Caco-2 (cell line): ENCODE results near the gene ALG9. TPM values are rescaled to one million over a fixed set of nuclear protein-coding genes. Genes with fewer than 3 reads are reported as not detected.

ENCODE experiments used
- BruUV-seq: library from RNA; stranded (reverse); fragments of 400-500 nt; replicated peaks from 2 replicates; lab custom pipeline; 2021; lab: Mats Ljungman, UMichigan
- CTCF ChIA-PET: fragments of 300-600 bp; sonication (Branson Sonifier 250); formaldehyde crosslinking; loops from one replicate; lab custom pipeline; 2022; ENCODE audit warnings: antibody characterized with exemption; lab: Charles Lee
- POLR2A ChIA-PET: fragments of 300-600 bp; sonication (Branson Sonifier 250); formaldehyde crosslinking; loops from one replicate; lab custom pipeline; 2022; ENCODE audit warnings: antibody characterized with exemption; lab: Charles Lee
- DNase-seq, 2 experiments: peaks; one replicate each; pipeline versions ENCODE4 v3.0.0 to v3.0.0-alpha.2; 2020 to 2022
- H3K27me3 ChIP-seq: replicated peaks from 2 replicates; pipeline ENCODE4 v1.6.0; 2011; ENCODE audit warnings: low read length; ENCODE audit not compliant: control insufficient read depth, insufficient read depth
- H3K36me3 ChIP-seq: 2 replicates; pipeline ENCODE4 v1.5.1; 2011; ENCODE audit warnings: low read length; ENCODE audit not compliant: control insufficient read depth, insufficient read depth
- H3K4me1 ChIP-seq: fragments of 250-450 bp; sonication (Bioruptor Pico); 2 replicates; pipeline ENCODE4 v1.5.1; 2020; ENCODE audit warnings: mild to moderate bottlenecking
- H3K4me3 ChIP-seq: 2 replicates; pipeline ENCODE4 v1.5.1; 2011; ENCODE audit warnings: low read depth, mild to moderate bottlenecking, control low read depth, low read length
- H3K9me3 ChIP-seq: fragments of 250-450 bp; sonication (Bioruptor Pico); 2 replicates; pipeline ENCODE4 v1.5.1; 2020; ENCODE audit warnings: mild to moderate bottlenecking, moderate library complexity
- H3K27ac Mint-ChIP-seq: one replicate; pipeline ENCODE4 v1.8.0; 2022; ENCODE audit warnings: mixed read lengths; ENCODE audit not compliant: unreplicated experiment
- H3K27me3 Mint-ChIP-seq: one replicate; pipeline ENCODE4 v1.8.0; 2022; ENCODE audit warnings: mixed read lengths; ENCODE audit not compliant: insufficient read depth, unreplicated experiment
- H3K36me3 Mint-ChIP-seq: one replicate; pipeline ENCODE4 v1.8.0; 2022; ENCODE audit warnings: mild to moderate bottlenecking, mixed read lengths; ENCODE audit not compliant: insufficient read depth, unreplicated experiment
- H3K4me1 Mint-ChIP-seq: one replicate; pipeline ENCODE4 v1.8.0; 2022; ENCODE audit warnings: low read depth, mixed read lengths; ENCODE audit not compliant: unreplicated experiment
- H3K4me3 Mint-ChIP-seq: one replicate; pipeline ENCODE4 v1.8.0; 2022; ENCODE audit warnings: mild to moderate bottlenecking, moderate library complexity, mixed read lengths; ENCODE audit not compliant: unreplicated experiment
- H3K9me3 Mint-ChIP-seq: one replicate; pipeline ENCODE4 v1.8.0; 2022; ENCODE audit warnings: mixed read lengths; ENCODE audit not compliant: unreplicated experiment
- CTCF ChIP-seq, 2 experiments: fragments of 200-600 bp in 1 of 2; IDR thresholded peaks; 1 replicate in 1 of 2; 2 replicates in 1 of 2; pipeline versions ENCODE4 v1.5.1 to v1.8.0; 2011 to 2022; ENCODE audit warnings: antibody characterized with exemption in 1 of 2, control low read depth in 1 of 2, inconsistent platforms in 1 of 2, low read depth in 1 of 2, low read length in 1 of 2, mild to moderate bottlenecking in 1 of 2, moderate library complexity in 1 of 2; ENCODE audit not compliant: insufficient read depth in 1 of 2, severe bottlenecking in 1 of 2, unreplicated experiment in 1 of 2
- intact Hi-C: fragments of 100-400 bp; cut with micrococcal nuclease; formaldehyde crosslinking; loops from one replicate; pipeline ENCODE4 v1.10.0; 2022; ENCODE audit not compliant: unreplicated experiment
- total RNA-seq: library from RNA; stranded (reverse); gene quantifications from 2 replicates; pipeline ENCODE4 v1.2.3, GENCODE V29; 2022

ALG9 gene
- total RNA-seq, 1 experiment from 2014 or later: 57.4 TPM

GRCh38 chr11:111788464-111788863 lies 82.9 kb downstream of the ALG9 start:
- no peaks in the 10 kb centered on the region for H3K4me1 Mint-ChIP-seq
- ChIA-PET POLR2A (no interaction called here), CTCF (no interaction called here)
- H3K9me3 Mint-ChIP-seq: no peaks in the 10 kb centered on the region
- no peak for DNase-seq
- no peak overlapping the region for H3K27ac Mint-ChIP-seq
- H3K4me3 Mint-ChIP-seq: no peak overlapping the region
- Histone ChIP-seq H3K4me3 (no peak overlapping the region), H3K27me3 (no peaks in the 10 kb centered on the region), H3K4me1 (no peaks in the 10 kb centered on the region), H3K36me3 (no peaks in the 10 kb centered on the region), H3K9me3 (no peaks in the 10 kb centered on the region)
- BruUV-seq: no TSS peak
- H3K36me3 Mint-ChIP-seq: peaks cover 6% of the 10 kb centered on the region
- no peak for TF ChIP-seq CTCF (IDR thresholded peaks at IDR 0.05; ENCODE audit: insufficient read depth in 1 of 2, low read depth in 1 of 2, low read length in 1 of 2, severe bottlenecking in 1 of 2, unreplicated experiment in 1 of 2)
- H3K27me3 Mint-ChIP-seq: no peaks in the 10 kb centered on the region
- intact Hi-C loops: no loop called here

- H3K27ac Mint-ChIP-seq: no peak overlapping the region
- no peaks in the 10 kb centered on the region for H3K4me1 ChIP-seq
Observed at GRCh38 chr11:111788051-111788450, 83.3 kb downstream of the ALG9 start.

GRCh38 chr11:111785886-111786412 lies 85.4 kb downstream of the ALG9 start:
- Mint-ChIP-seq H3K4me3 (no peak overlapping the region), H3K36me3 (no peaks in the 10 kb centered on the region), H3K4me1 (no peaks in the 10 kb centered on the region), H3K27me3 (no peaks in the 10 kb centered on the region), H3K27ac (no peak overlapping the region), H3K9me3 (no peaks in the 10 kb centered on the region)
- Histone ChIP-seq H3K9me3 (no peaks in the 10 kb centered on the region), H3K27me3 (no peaks in the 10 kb centered on the region), H3K4me1 (no peaks in the 10 kb centered on the region), H3K4me3 (no peak overlapping the region), H3K36me3 (no peaks in the 10 kb centered on the region)
- no peak for DNase-seq
- no TSS peak for BruUV-seq
- no peak for TF ChIP-seq CTCF (IDR thresholded peaks at IDR 0.05; ENCODE audit: insufficient read depth in 1 of 2, low read depth in 1 of 2, low read length in 1 of 2, severe bottlenecking in 1 of 2, unreplicated experiment in 1 of 2)
- POLR2A ChIA-PET: interaction anchor here (1.0 kb wide), 1 partner anchor 20 kb away, joined by 3 read pairs; the partner anchor contains the start of gene PPP2R1B
- intact Hi-C loops: no loop called here
- CTCF ChIA-PET: interaction anchor here (1.1 kb wide), 1 partner anchor 8 kb away, joined by 3 read pairs; no protein-coding TSS in a partner anchor

More at GRCh38 chr11:111788051-111788450, 83.3 kb downstream of the ALG9 start:
- BruUV-seq: no TSS peak
- Histone ChIP-seq H3K9me3 (no peaks in the 10 kb centered on the region), H3K36me3 (no peaks in the 10 kb centered on the region), H3K27me3 (no peaks in the 10 kb centered on the region), H3K4me3 (no peak overlapping the region)
- Mint-ChIP-seq H3K4me3 (no peak overlapping the region), H3K27me3 (no peaks in the 10 kb centered on the region), H3K4me1 (no peaks in the 10 kb centered on the region), H3K9me3 (no peaks in the 10 kb centered on the region), H3K36me3 (peaks cover 6% of the 10 kb centered on the region)
- ChIA-PET POLR2A (no interaction called here), CTCF (no interaction called here)
- intact Hi-C loops: no loop called here
- DNase-seq: no peak
- no peak for TF ChIP-seq CTCF (IDR thresholded peaks at IDR 0.05; ENCODE audit: insufficient read depth in 1 of 2, low read depth in 1 of 2, low read length in 1 of 2, severe bottlenecking in 1 of 2, unreplicated experiment in 1 of 2)
